ENCODE data around the gene GEMIN7.

GEMIN7 gene

GRCh38 chr19:45049073-45049736, 29.9 kb upstream of the GEMIN7 start:
- FAIRE-seq (no peak), DNase-seq (ENCODE audit: insufficient read length, low spot score) (no peak)
- no peak for TF ChIP-seq POLR2A (IDR thresholded peaks at IDR 0.05; ENCODE audit: low read depth, low read length)

- no peak for DNase-seq (ENCODE audit: insufficient read length, low spot score)
- no peak for FAIRE-seq
- no peak for TF ChIP-seq POLR2A (IDR thresholded peaks at IDR 0.05; ENCODE audit: low read depth, low read length)
These were observed 29.0 kb upstream of the GEMIN7 start for GRCh38 chr19:45050036-45050435.

- FAIRE-seq (no peak), DNase-seq (ENCODE audit: insufficient read length, low spot score) (no peak)
- no peak for TF ChIP-seq POLR2A (IDR thresholded peaks at IDR 0.05; ENCODE audit: low read depth, low read length)
These were observed 27.0 kb upstream of the GEMIN7 start for GRCh38 chr19:45051929-45052579.

GRCh38 chr19:45056831-45057230, 22.2 kb upstream of the GEMIN7 start:
- FAIRE-seq (no peak), DNase-seq (ENCODE audit: insufficient read length, low spot score) (no peak)

GRCh38 chr19:45057444-45057843, 21.6 kb upstream of the GEMIN7 start:
- DNase-seq (ENCODE audit: insufficient read length, low spot score) (no peak), FAIRE-seq (no peak)
- TF ChIP-seq POLR2A (IDR thresholded peaks at IDR 0.05; ENCODE audit: low read depth, low read length), result no peak

More at GRCh38 chr19:45056831-45057230, 22.2 kb upstream of the GEMIN7 start:
- TF ChIP-seq POLR2A (IDR thresholded peaks at IDR 0.05; ENCODE audit: low read depth, low read length), result no peak

GRCh38 chr19:45058622-45059159, 20.4 kb upstream of the GEMIN7 start:
- no peak for FAIRE-seq
- no peak for DNase-seq (ENCODE audit: insufficient read length, low spot score)
- no peak for TF ChIP-seq POLR2A (IDR thresholded peaks at IDR 0.05; ENCODE audit: low read depth, low read length)

- FAIRE-seq, result no peak
- peak; percentile 70 for DNase-seq (ENCODE audit: insufficient read length, low spot score)
- no peak for TF ChIP-seq POLR2A (IDR thresholded peaks at IDR 0.05; ENCODE audit: low read depth, low read length)
These were observed 19.6 kb upstream of the GEMIN7 start for GRCh38 chr19:45059258-45059965.

GRCh38 chr19:45061965-45062364, 17.1 kb upstream of the GEMIN7 start:
- no peak for FAIRE-seq
- DNase-seq (ENCODE audit: insufficient read length, low spot score), result no peak
- TF ChIP-seq POLR2A (IDR thresholded peaks at IDR 0.05; ENCODE audit: low read depth, low read length), result no peak

- DNase-seq (ENCODE audit: insufficient read length, low spot score), result no peak
- TF ChIP-seq POLR2A (IDR thresholded peaks at IDR 0.05; ENCODE audit: low read depth, low read length), result no peak
- no peak for FAIRE-seq
These were observed 14.9 kb upstream of the GEMIN7 start for GRCh38 chr19:45063851-45064801.

- no peak for TF ChIP-seq POLR2A (IDR thresholded peaks at IDR 0.05; ENCODE audit: low read depth, low read length)
- DNase-seq (ENCODE audit: insufficient read length, low spot score) (no peak), FAIRE-seq (no peak)
These were observed 12.0 kb upstream of the GEMIN7 start for GRCh38 chr19:45066921-45067661.

GRCh38 chr19:45068041-45068440, 11.0 kb upstream of the GEMIN7 start:
- no peak for TF ChIP-seq POLR2A (IDR thresholded peaks at IDR 0.05; ENCODE audit: low read depth, low read length)
- FAIRE-seq, result no peak
- no peak for DNase-seq (ENCODE audit: insufficient read length, low spot score)

GRCh38 chr19:45069056-45069455, 10.0 kb upstream of the GEMIN7 start:
- no peak for FAIRE-seq

GRCh38 chr19:45070214-45070613, 8.8 kb upstream of the GEMIN7 start:
- FAIRE-seq (no peak), DNase-seq (ENCODE audit: insufficient read length, low spot score) (no peak)

More at GRCh38 chr19:45069056-45069455, 10.0 kb upstream of the GEMIN7 start:
- TF ChIP-seq POLR2A (IDR thresholded peaks at IDR 0.05; ENCODE audit: low read depth, low read length), result no peak
- peak; percentile 62 for DNase-seq (ENCODE audit: insufficient read length, low spot score)

More at GRCh38 chr19:45070214-45070613, 8.8 kb upstream of the GEMIN7 start:
- TF ChIP-seq POLR2A (IDR thresholded peaks at IDR 0.05; ENCODE audit: low read depth, low read length), result no peak

All from H54 (cell line).